K562 (cell line): ENCODE data around the gene CAMK1D. TPM values are rescaled to one million over a fixed set of nuclear protein-coding genes. Genes with fewer than 3 reads are reported as not detected.

Experiments used
- ATAC-seq: fragments of 200-7000 bp; cut with Tn5 transposase; 3 replicates; pipeline ENCODE4 v1.9.1; 2020; ENCODE audit warnings: moderate library complexity
- BruUV-seq: library from RNA; stranded (reverse); fragments of 400-500 nt; replicated peaks from 2 replicates; lab custom pipeline; 2021; lab: Mats Ljungman, UMichigan
- CTCF ChIA-PET: fragments of 300-600 bp; formaldehyde crosslinking; extraction: SDS; loops from one replicate; lab custom pipeline; 2021; ENCODE audit warnings: low intra/inter-chr PET ratio; lab: Yijun Ruan, JAX
- POLR2A ChIA-PET: fragments of 300-600, 350-650 bp; sonication (Branson Sonifier 250); formaldehyde crosslinking; extraction: SDS; loops from one replicate; lab custom pipeline; 2021; ENCODE audit warnings: antibody characterized with exemption, inconsistent platforms; lab: Yijun Ruan, JAX
- DNase-seq, 4 experiments: peaks; one replicate each; pipeline versions ENCODE4 v3.0.0 to v3.0.0-alpha.2; 2011 to 2018; ENCODE audit warnings: low spot score in 3 of 4, mixed read lengths in 3 of 4; ENCODE audit errors: extremely low read depth in 1 of 4
- FAIRE-seq: peaks from 2 replicates; lab custom pipeline; 2011; peaks lifted over from hg19 to GRCh38; lab: Jason Lieb, UNC
- H2AFZ ChIP-seq: 2 replicates; pipeline ENCODE4 v1.6.0; 2011; ENCODE audit warnings: low read depth, low read length, control low read depth, inconsistent platforms
- H3K27ac ChIP-seq: fragments of 200-600 bp; 3 replicates; pipeline ENCODE4 v1.8.0; 2011; ENCODE audit warnings: low read depth, mild to moderate bottlenecking, control low read depth, inconsistent platforms, low read length, moderate library complexity, mixed read lengths; ENCODE audit errors: extremely low read depth
- H3K27me3 ChIP-seq, 2 experiments: fragments of 300-600 bp in 1 of 2; 2 replicates in 1 of 2; 3 replicates in 1 of 2; pipeline versions ENCODE4 v1.6.0 to v1.8.0; 2011; ENCODE audit warnings: inconsistent platforms in 2 of 2, low read length in 2 of 2, mild to moderate bottlenecking in 1 of 2, mixed read lengths in 1 of 2, moderate library complexity in 1 of 2; ENCODE audit not compliant: control insufficient read depth in 2 of 2, insufficient read depth in 2 of 2
- H3K36me3 ChIP-seq: fragments of 300-600 bp; 3 replicates; pipeline ENCODE4 v1.8.0; 2011; ENCODE audit warnings: mild to moderate bottlenecking, low read length, inconsistent platforms; ENCODE audit not compliant: control insufficient read depth, insufficient read depth
- H3K4me1 ChIP-seq, 2 experiments: fragments of 200-600 bp in 1 of 2; replicated peaks in 1 of 2; 2 replicates in 1 of 2; 3 replicates in 1 of 2; pipeline versions ENCODE4 v1.5.1 to v1.8.0; 2011; ENCODE audit warnings: inconsistent platforms in 2 of 2, low read length in 2 of 2, mild to moderate bottlenecking in 1 of 2, mixed read lengths in 1 of 2, moderate library complexity in 1 of 2; ENCODE audit not compliant: control insufficient read depth in 2 of 2, insufficient read depth in 2 of 2
- H3K4me2 ChIP-seq: 2 replicates; pipeline ENCODE4 v1.6.1; 2011; ENCODE audit warnings: low read length, control low read depth, inconsistent platforms, mixed read lengths; ENCODE audit not compliant: insufficient read depth
- H3K4me3 ChIP-seq: fragments of 200-600 bp; sonication (generic), shearing (Covaris generic); 2 replicates; pipeline ENCODE4 v1.5.1; 2016; ENCODE audit warnings: control low read depth, inconsistent platforms
- H3K79me2 ChIP-seq: fragments of 200-600 bp; 3 replicates; pipeline ENCODE4 v1.8.0; 2011; ENCODE audit warnings: low read length, inconsistent platforms; ENCODE audit not compliant: control insufficient read depth, insufficient read depth
- H3K9ac ChIP-seq, 2 experiments: 2 replicates each; pipeline versions ENCODE4 v1.6.0 to v1.6.1; 2011; ENCODE audit warnings: low read depth in 2 of 2, low read length in 2 of 2, control low read depth in 1 of 2, inconsistent platforms in 1 of 2, mild to moderate bottlenecking in 1 of 2, mixed read lengths in 1 of 2; ENCODE audit not compliant: insufficient read depth in 1 of 2
- H3K9me1 ChIP-seq: one replicate; pipeline ENCODE4 v1.6.0; 2011; ENCODE audit warnings: inconsistent platforms, mild to moderate bottlenecking, low read length, moderate library complexity; ENCODE audit not compliant: control insufficient read depth, insufficient read depth
- H3K9me3 ChIP-seq: replicated peaks from 2 replicates; pipeline ENCODE4 v1.5.1; 2011; ENCODE audit warnings: low read depth, low read length, inconsistent platforms; ENCODE audit not compliant: control insufficient read depth, insufficient read depth
- H4K20me1 ChIP-seq: replicated peaks from 2 replicates; pipeline ENCODE4 v1.6.1; 2011; ENCODE audit warnings: low read length, inconsistent platforms, mixed read lengths; ENCODE audit not compliant: control insufficient read depth, insufficient read depth
- GTF2F1 ChIP-seq: IDR thresholded peaks from 2 replicates; pipeline ENCODE4 v1.6.1; 2011; ENCODE audit warnings: low read depth, low read length, improper control_type of control experiment
- ILK ChIP-seq: fragments of 450-650 bp; IDR thresholded peaks from 2 replicates; pipeline ENCODE4 v1.6.1; 2016; ENCODE audit warnings: missing genetic modification characterization, low read depth, mild to moderate bottlenecking, missing compliant biosample characterization, moderate library complexity, borderline replicate concordance
- KAT2B ChIP-seq: IDR thresholded peaks from one replicate; pipeline ENCODE4 v1.6.1; 2012; ENCODE audit warnings: low read depth, mild to moderate bottlenecking, control low read depth, inconsistent platforms, low read length, moderate library complexity
- MAFG ChIP-seq: fragments of 450-650 bp; conservative IDR thresholded peaks from 2 replicates; pipeline ENCODE4 v1.6.1; 2016; ENCODE audit warnings: missing genetic modification characterization, missing compliant biosample characterization
- ZC3H11A ChIP-seq: IDR thresholded peaks from 2 replicates; pipeline ENCODE4 v1.6.1; 2012; ENCODE audit warnings: low read depth, low read length, improper control_type of control experiment
- ZNF316 ChIP-seq: fragments of 450-650 bp; IDR thresholded peaks from 2 replicates; pipeline ENCODE4 v1.6.1; 2016
- WGBS: fragments of 100-300 bp; shearing (Covaris generic); methylation state at CpG from one replicate; pipeline ENCODE4 v1.1.6; 2016; ENCODE audit warnings: low coverage, mixed read lengths; ENCODE audit not compliant: insufficient coverage; ENCODE audit errors: missing lambda C conversion rate; 5-methylcytosine and 5-hydroxymethylcytosine counted together
- in situ Hi-C: fragments of 300-500 bp; cut with MboI; formaldehyde crosslinking; loops from 4 replicates; pipeline ENCODE4 v1.15.0; 2018; ENCODE audit warnings: inconsistent platforms, mixed read lengths
- intact Hi-C: fragments of 100-400 bp; cut with micrococcal nuclease; formaldehyde crosslinking; loops from 2 replicates; pipeline ENCODE4 v1.14.2; 2022
- polyA plus RNA-seq, 8 experiments: library from polyadenylated mRNA; depleted of rRNA in 4 of 8; stranded (reverse) in 5 of 8; unstranded in 3 of 8; fragments of >200 nt; fragmentation: Nextera tagmentation in 2 of 8; fragmentation: Illumina TruSeq in 1 of 8; extraction: Ambion mirVana in 2 of 8; extraction: Trizol in 1 of 8; gene quantifications; 2 replicates each; pipeline versions ENCODE4 v1.2.1 to v1.2.3, GENCODE V29; 2011 to 2014; ENCODE audit warnings: inconsistent platforms in 1 of 8, missing spikeins in 1 of 8
- total RNA-seq, 7 experiments: library from RNA; depleted of rRNA in 6 of 7; stranded (reverse); fragments of >200 nt in 6 of 7; fragmentation: Illumina TruSeq in 2 of 7; extraction: Trizol in 2 of 7; gene quantifications; 2 replicates each; pipeline versions ENCODE4 v1.2.1 to v1.2.3, GENCODE V29; 2011 to 2021; ENCODE audit warnings: low replicate concordance in 1 of 7
- TF ChIP-seq, protein P1 (sequence below): sonication (generic); formaldehyde crosslinking; IDR thresholded peaks from 2 replicates; pipeline ENCODE4 v1.8.0; 2022; ENCODE audit warnings: mild to moderate bottlenecking, missing genetic modification reagents
- TF ChIP-seq, protein P2 (sequence below): fragments of 450-650 bp; IDR thresholded peaks from 2 replicates; pipeline ENCODE4 v1.7.0; 2016; ENCODE audit warnings: borderline replicate concordance
- TF ChIP-seq, protein P3 (sequence below): sonication (generic); formaldehyde crosslinking; IDR thresholded peaks from 2 replicates; pipeline ENCODE4 v1.8.0; 2022; ENCODE audit warnings: mild to moderate bottlenecking, missing genetic modification reagents, borderline replicate concordance

Gene CAMK1D
- total and polyA plus RNA-seq, 9 of the 15 experiments (the other 6 are each of a cell fraction or from before 2014, with no cell fraction given): 0.12 to 0.24 (median 0.20) TPM; not detected in 5

DNA sequence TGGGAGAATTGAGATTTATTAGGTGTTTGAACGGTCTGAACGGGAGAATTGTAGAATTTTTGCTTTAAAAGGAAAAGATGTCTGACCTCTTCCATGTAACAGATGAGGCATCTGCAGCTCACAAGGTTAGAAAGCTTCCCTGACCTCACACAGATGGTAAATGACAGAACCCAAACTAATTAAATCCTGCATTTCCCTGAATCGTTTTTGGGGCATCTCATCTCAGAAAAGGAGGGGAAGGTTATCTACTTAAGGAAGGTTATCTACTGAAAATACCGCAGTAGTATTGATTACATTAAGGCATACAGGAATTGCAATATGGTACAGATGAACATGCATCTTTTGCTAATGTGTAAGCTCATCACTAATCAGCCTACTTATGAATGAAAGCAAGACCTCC is 373.9 kb downstream of the CAMK1D start (continued):
- TF ChIP-seq, protein P1, sequence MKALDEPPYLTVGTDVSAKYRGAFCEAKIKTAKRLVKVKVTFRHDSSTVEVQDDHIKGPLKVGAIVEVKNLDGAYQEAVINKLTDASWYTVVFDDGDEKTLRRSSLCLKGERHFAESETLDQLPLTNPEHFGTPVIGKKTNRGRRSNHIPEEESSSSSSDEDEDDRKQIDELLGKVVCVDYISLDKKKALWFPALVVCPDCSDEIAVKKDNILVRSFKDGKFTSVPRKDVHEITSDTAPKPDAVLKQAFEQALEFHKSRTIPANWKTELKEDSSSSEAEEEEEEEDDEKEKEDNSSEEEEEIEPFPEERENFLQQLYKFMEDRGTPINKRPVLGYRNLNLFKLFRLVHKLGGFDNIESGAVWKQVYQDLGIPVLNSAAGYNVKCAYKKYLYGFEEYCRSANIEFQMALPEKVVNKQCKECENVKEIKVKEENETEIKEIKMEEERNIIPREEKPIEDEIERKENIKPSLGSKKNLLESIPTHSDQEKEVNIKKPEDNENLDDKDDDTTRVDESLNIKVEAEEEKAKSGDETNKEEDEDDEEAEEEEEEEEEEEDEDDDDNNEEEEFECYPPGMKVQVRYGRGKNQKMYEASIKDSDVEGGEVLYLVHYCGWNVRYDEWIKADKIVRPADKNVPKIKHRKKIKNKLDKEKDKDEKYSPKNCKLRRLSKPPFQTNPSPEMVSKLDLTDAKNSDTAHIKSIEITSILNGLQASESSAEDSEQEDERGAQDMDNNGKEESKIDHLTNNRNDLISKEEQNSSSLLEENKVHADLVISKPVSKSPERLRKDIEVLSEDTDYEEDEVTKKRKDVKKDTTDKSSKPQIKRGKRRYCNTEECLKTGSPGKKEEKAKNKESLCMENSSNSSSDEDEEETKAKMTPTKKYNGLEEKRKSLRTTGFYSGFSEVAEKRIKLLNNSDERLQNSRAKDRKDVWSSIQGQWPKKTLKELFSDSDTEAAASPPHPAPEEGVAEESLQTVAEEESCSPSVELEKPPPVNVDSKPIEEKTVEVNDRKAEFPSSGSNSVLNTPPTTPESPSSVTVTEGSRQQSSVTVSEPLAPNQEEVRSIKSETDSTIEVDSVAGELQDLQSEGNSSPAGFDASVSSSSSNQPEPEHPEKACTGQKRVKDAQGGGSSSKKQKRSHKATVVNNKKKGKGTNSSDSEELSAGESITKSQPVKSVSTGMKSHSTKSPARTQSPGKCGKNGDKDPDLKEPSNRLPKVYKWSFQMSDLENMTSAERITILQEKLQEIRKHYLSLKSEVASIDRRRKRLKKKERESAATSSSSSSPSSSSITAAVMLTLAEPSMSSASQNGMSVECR (CRISPR knock-in tag): no peak

DNA sequence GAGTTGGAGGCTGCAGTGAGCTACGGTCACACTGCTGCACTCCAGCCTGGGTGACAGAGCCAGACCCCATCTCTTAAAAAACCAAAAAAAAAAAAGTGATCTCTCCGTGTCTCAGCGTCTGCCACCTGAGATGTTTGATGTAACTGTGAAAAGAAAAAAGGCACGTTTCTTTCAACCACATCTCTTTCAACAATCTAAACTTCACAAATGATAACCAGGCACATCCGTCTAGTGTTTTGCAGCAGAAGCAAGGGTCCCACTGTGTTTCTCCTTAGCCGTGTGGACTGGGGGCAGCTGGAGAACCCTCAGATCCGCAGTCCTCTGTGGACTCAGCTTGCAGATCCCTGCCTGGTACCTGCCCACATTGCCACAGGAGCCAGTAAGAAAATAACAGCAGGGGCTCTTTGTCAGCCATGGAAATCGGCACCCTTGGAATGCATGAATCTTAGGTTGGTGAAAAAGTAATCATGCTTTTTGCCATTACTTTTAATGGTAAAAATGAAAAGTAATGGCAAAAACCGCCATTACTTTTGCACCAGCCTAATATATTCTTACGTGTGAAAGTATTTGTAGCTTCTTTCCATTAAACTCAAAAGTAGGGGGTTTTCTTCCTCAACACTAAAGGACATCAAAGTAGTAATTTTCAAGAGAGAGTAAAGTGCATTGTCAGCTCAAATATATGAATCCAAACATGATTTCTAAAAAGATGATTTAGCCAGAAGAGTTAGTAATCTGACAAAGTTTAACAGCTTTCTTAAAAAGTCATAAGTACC is 375.6 kb downstream of the CAMK1D start:
- no TSS peak for BruUV-seq
- Histone ChIP-seq H2AFZ (no peak overlapping the region), H3K27me3 (peaks cover 15 to 50% of the 10 kb centered on the region in 2 experiments; a peak in 4 of 5 replicates), H3K9ac (no peak overlapping the region), H3K4me2 (no peak overlapping the region), H3K79me2 (no peaks in the 10 kb centered on the region), H3K9me1 (no peaks in the 10 kb centered on the region), H3K9me3 (no peaks in the 10 kb centered on the region), H3K4me1 (no peaks in the 10 kb centered on the region; a peak in 1 of 5 replicates), H4K20me1 (no peaks in the 10 kb centered on the region), H3K36me3 (no peaks in the 10 kb centered on the region), H3K4me3 (no peak overlapping the region), H3K27ac (no peak overlapping the region)
- WGBS: 1% methylated on average over 10 of the region's 10 CpGs
- intact Hi-C loops (no loop called here), in situ Hi-C loops (loop anchor here (25.0 kb wide), 1 partner anchor 938 kb away; no protein-coding TSS in a partner anchor)
- POLR2A ChIA-PET: no interaction called here
- FAIRE-seq (no peak), DNase-seq (no peak), ATAC-seq (no peak)
- CTCF ChIA-PET: no interaction called here
- TF ChIP-seq ILK (tag): no peak
- TF ChIP-seq KAT2B: no peak
- no peak for TF ChIP-seq GTF2F1
- TF ChIP-seq ZNF316: peak; percentile 59; the same call in 1 of the 2 replicates
- no peak for TF ChIP-seq ZC3H11A
- TF ChIP-seq, protein P2, sequence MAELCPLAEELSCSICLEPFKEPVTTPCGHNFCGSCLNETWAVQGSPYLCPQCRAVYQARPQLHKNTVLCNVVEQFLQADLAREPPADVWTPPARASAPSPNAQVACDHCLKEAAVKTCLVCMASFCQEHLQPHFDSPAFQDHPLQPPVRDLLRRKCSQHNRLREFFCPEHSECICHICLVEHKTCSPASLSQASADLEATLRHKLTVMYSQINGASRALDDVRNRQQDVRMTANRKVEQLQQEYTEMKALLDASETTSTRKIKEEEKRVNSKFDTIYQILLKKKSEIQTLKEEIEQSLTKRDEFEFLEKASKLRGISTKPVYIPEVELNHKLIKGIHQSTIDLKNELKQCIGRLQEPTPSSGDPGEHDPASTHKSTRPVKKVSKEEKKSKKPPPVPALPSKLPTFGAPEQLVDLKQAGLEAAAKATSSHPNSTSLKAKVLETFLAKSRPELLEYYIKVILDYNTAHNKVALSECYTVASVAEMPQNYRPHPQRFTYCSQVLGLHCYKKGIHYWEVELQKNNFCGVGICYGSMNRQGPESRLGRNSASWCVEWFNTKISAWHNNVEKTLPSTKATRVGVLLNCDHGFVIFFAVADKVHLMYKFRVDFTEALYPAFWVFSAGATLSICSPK: no peak
- TF ChIP-seq, protein P3, sequence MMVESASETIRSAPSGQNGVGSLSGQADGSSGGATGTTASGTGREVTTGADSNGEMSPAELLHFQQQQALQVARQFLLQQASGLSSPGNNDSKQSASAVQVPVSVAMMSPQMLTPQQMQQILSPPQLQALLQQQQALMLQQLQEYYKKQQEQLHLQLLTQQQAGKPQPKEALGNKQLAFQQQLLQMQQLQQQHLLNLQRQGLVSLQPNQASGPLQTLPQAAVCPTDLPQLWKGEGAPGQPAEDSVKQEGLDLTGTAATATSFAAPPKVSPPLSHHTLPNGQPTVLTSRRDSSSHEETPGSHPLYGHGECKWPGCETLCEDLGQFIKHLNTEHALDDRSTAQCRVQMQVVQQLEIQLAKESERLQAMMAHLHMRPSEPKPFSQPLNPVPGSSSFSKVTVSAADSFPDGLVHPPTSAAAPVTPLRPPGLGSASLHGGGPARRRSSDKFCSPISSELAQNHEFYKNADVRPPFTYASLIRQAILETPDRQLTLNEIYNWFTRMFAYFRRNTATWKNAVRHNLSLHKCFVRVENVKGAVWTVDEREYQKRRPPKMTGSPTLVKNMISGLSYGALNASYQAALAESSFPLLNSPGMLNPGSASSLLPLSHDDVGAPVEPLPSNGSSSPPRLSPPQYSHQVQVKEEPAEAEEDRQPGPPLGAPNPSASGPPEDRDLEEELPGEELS (CRISPR knock-in tag): no peak
- TF ChIP-seq MAFG (tag): 0 out of 2 replicates have a peak, but pooled peaks have one; percentile 34
